HG03558 (cell line): ENCODE results near the gene NR2E1.

ENCODE experiments used
- ATAC-seq: cut with Tn5 transposase; IDR thresholded peaks from one replicate; pipeline ENCODE4 v1.9.1; 2021; ENCODE audit warnings: moderate number of reproducible peaks; ENCODE audit not compliant: unreplicated experiment; ENCODE audit errors: extremely low read depth

The NR2E1 gene

DNA sequence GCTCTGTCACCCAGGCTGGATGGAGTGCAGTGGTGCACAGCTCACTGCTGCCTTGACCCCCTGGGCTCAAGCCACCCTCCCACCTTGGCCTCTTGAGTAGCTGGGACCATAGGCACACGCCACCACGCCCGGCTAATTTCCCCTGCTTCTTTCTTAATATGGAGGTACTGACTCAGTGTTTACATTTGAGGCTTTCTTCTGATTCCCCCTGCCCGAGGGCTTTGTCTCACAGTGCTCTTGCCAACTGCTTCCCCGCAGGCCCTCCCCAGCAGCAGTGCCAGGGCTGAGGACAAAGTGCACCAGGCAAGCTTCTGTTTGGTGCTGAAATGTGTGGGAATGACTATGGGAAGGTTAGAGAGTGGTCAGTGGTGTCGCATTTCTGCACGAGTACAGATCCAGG is 34.8 kb downstream of the NR2E1 start:
- no peak for ATAC-seq

DNA sequence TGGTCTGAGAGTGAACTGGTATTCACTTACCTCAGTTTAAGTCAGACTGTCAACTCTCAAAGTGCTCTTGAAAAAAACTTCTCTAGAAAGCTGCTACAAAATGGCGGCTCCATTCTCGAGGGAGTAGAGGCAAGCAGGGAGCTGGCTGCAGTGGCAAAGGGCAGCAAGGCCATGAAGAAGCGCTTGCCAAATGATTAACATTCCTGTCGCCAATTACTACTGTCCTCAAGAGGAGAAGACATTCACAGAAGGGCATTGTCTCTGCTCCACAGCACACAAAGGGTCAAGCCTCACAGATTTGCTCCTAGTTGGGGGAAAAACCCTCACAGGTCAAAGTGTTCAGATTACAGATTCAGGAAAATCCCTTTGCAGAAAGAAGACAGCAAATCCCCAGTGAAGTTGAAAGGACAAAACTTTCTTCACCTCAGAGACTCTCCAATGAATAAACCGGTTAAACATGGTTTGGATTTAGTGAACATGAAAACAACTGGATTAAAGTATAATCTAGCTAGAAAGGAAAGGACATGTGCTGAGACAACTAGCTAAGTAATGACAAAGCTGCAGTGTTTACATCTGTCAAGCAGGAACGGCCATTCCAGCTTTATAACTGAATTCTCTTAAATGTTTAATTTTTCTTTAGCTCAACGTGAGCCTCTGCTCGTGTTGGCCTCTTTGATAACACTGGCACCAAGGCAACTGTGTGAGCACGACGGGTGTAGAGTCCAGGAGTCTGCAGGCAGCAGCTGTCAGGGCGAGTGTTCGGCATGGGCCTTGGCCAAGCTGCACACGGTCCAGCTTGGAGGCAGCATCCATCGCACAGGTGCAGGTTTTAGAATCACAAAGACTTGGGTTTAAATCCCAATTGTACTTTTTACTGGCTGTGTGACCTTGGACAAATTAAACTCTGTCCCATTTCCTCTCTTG is 37.6 kb downstream of the NR2E1 start:
- no peak for ATAC-seq

DNA sequence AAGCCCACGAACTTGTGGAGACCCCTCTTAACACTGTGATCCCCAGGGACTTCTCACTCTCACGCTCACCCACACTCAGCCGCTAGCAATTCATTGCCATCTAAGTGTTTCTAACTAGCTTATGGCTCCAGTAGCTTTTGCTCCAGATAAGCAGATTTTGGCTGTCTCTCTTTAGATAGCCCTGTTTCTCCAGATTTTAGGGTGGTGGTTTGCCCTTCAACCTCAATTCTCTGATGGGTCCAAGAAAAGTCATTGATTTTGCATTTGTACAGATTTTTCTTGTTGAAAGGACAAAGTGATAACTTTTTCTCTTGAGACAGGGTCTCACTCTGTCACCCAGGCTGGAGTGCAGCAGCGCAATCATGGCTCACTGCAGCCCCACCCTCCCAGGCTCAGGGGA is 41.2 kb downstream of the NR2E1 start:
- ATAC-seq = no peak

DNA sequence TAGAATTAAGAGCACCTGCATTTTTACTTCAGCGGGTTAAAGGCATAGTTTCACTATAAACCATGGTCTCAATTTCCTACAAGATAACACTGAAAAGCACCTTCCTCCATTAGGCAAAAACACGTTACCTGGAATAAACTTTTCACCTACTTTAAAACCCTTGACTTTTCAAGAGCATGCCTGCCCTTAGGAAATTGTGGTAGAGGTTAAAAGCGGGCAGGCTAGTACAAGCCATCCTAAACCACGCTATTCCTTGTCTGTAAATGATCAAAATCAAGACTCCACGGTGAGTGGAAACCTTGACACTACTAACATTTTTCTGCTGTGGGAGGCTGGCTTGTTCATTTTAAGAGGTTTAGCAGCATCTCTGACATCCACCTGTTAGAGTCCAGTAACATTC is 43.9 kb downstream of the NR2E1 start:
- no peak for ATAC-seq

DNA sequence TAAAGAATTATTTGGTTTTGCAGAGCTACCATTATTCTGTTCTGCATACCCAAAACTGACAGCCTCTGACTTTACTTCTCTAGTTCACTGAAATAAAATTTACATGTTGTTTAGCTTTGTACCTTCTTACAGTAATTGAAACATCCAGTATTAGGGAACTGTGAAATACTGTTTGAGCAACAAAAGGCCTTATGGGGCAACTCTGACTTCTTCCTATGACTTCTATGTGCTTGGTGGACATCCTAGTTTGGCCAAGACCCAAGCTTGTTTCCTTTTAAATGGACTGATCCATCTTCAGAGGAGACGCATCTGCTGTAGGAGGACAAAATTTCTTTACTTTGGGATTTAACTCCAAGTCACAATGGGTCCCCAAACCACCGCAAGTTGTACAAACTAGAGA is 44.7 kb downstream of the NR2E1 start:
- no peak for ATAC-seq

DNA sequence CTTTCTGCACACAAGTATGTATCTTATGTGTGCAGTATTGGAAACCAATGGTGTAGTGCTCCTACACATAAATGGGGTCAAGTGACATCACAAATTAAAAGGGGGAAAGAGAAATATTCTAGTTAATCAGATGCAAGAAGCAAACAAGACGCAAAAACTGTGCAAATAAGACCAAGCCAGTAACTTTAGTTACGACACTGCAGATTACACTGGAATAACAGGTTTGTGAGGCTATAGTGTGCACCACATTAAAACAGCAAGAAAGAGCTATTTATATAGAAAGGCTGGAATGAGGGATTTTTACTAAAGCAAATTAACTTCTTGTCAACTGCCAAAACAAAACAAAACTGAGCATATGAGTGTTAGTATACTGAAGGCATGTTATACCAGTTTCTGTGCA is 45.8 kb downstream of the NR2E1 start:
- ATAC-seq = no peak

DNA sequence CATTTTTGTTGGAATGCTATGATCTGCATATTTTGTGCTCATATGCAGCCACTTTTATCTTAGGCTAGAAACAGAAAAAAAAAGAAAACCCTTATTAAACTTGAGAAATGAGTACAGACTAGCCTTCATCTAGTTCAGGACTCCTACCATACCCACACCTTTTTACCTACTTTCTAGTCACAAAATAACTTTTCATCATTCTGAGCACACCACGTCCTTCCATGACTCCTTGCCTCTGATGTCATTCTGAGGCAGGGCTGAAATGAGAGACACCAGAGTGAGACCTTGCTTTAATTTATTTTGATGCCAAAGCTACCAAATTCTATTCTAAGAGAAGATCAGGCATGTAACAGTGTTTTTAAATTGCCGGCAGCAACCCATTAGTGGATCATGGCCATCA is 56.2 kb downstream of the NR2E1 start:
- no peak for ATAC-seq

DNA sequence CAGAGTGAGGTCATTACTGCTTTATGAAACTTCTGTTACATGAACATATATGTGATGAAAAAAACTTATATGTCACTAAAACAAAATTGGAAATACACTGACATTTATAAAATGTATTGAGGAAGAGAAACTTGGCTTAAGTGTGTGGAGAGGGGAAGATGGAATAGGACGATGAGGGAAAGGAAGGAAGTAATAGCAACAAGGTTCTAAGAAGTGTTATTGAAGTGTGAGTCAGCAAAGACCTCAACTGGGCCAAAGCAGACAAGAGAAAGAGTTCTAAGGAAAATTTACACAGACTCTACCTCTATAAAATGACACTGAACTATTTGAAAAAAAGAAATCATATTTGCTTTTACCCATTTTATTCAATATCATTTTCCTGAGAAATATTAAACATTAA is 56.7 kb downstream of the NR2E1 start:
- no peak for ATAC-seq

DNA sequence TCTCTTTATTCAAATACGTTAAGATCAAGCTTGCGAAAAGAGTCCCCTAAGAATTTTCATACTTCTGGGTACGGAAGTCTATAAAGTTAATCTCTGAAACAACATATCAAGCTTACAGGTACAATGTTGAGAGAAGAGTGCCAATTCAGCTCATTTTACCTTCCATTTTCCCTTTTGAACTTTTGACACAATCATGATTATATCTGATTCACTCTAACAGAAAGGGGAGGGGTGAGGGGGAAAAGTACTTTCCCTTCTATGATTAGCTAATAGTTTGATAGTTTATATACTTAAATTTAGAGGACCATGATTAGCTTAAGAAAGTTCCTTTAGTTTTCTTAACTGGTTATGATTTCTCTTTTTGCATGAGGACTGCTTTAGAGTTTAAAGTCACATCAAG is 61.5 kb downstream of the NR2E1 start:
- no peak for ATAC-seq

DNA sequence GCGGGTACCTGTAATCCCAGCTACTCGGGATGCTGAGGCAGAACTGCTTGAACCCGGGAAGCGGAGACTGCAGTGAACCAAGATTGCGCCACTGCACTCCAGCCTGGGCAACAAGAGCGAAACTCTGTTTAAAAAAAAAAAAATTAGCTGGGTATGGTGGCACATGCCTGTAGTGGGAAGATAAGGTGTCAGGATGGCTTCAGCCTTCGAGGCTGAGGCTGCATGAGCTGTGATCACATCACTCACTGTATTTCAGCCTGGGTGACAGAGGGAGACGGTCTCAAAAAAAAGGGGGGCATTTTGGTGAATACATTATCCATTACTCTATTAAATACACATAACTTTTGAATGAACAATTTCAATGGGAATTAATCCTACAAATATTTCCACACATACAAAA is 62.6 kb downstream of the NR2E1 start:
- no peak for ATAC-seq

DNA sequence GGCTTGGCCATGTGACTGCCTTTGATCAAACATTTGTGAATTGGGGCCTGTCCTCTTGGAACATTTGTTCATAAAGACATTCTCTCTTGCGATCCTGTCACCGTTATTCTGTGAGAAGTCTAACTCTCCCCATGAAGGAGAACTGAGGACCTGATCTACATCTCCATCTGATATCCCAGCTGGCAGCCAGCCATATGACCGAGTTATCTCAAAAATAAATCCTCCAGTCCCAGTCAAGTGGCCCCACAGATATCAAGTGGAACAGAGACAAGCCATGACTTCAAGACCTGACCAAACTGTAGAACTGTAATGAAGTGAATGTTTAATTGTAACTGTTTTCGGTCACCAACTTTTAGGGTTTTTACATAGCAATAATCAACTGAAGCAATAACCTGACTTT is 69.3 kb downstream of the NR2E1 start:
- ATAC-seq = no peak

DNA sequence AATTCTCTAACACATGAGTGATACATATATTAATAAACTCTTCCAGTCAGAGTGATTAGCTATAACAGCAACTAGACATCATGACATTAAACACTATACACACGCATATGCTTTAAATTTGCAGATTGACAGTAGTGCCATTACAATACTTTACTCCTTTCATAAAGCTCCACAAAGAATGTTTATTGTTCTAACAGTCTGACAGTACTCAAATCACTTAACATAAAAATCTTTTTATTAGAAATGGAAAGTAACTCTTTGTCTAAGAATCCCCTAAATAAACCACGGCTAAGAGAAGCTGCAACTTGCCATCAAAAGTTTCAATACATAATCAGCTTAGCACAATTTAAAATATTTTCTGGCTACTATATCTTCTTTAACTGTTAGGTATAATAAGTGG is 71.0 kb downstream of the NR2E1 start:
- ATAC-seq = no peak

DNA sequence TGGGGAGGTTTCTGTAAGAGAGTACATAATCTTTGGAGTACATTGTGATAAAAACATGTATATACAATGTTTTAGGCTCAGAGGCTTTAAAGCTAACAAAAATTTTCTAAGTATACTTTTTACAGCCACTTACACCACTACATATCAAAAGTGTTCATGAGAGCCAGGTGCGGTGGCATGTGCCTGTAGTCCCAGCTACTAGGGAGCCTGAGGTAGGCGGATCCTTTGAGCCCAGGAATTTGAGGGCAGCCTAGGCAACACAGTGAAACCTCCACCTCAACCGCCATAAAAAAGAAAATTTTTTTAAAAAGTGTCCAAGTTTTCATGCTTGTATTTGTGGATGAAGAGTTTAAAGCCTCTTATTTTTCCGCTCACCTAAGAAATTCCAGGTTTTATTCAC is 72.5 kb downstream of the NR2E1 start:
- no peak for ATAC-seq
